DLD1 (cell line): ENCODE measurements around the gene MYADML2.

ENCODE experiments used
- in situ Hi-C: cut with HindIII; loops from 2 replicates; pipeline ENCODE4 v1.10.0; 2017; ENCODE audit warnings: low sequenced_read_pairs

The MYADML2 gene

DNA sequence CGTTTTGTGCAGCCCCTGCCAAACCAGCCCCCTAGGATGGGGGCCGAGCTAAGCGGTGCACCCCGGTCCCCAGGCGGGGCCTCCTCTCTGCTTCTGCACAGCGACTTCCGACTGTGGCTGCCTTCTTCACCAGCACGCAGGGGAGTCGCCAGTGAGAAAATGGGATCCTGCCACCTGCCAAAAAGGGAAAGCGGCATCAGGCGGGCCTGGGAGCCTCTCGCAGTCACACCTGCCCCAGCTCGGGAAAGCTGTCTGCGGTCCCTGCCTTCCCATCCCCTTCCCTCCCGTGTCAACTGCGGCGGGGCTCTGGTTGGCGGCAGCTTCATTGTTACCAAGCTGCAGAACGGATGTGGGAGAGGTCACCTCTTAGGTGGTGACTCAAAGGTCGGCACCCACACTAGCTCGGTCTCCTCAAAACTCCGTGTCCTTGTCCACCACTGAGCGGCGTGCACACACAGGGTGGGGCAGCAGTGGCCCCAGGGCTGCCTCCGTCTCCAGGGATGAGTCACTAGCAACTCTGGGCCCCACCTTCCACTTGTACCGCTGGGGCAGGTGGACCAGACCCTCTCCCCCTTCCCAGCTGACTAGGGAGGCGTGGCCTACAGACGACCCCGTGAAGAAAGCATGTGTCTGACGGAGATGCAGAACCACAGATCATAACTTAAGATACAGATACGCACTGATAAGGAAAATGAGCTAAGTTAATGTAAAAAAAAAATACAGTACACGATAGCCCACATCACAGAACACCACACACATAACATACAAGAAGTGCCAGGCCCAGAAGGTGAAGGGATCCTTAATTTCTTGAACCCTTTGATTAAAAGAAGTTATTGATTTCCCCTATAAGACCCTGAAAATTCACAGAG lies 34.4 kb downstream of the MYADML2 start:
- in situ Hi-C loops: no loop called here

DNA sequence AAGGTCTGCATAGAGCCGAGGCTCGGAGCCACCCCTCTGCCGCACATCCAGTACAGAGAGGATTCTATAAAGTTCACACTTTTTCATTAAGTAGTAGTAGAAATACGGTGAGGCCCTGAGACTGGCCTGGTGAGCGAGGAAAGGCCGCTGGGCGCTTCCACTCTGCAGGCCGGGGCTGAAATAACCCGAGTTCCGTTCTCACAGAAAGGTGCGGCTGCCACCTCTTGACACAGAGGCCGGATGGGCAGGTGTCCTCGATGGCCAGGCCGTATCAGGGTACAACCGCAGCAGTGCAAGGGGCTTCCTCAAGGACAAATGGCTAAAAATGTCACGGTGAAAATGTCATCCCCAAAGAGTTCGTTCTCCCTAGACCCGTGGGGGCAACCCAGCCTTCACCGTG lies 35.1 kb downstream of the MYADML2 start:
- in situ Hi-C loops: no loop called here

DNA sequence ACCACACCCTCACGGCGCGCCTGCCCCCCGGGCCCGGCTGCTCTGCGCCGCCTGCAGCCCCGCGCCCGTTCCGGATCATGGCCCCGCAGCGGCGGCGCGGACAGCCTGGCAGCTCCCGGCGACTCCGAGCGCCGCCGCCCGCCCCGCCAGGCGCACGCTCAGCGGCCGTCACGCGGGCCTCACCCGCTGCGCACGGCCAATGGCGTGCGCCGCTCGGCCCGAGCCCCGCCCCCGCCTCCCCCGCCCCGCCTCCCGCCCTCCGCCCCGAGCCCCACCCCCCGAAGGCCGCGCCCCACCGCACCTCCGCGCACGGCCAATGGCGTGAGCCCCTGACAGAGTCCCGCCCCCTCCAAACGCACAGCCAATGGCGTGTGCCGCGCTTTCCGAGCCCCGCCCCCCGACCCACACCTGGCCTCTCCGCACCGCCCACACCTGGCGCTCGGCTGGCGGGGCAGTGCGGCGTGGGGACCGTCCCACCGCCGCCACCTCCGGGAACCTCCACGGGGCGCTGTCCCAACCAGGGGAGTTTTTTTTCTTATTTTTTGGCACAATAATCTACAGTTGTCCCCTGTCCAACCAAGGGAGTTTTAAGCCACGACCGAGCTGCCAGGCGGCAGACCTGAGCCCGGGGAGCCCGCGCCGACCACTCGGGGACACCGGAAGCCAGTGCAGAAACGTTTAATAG lies 35.6 kb downstream of the MYADML2 start, which contains the start of gene PCYT2:
PCYT2 (minus strand) TSS at position 123 of the 685 bp plus-strand sequence; CDS start at position 79, 44 bp downstream.
- in situ Hi-C loops: no loop called here

DNA sequence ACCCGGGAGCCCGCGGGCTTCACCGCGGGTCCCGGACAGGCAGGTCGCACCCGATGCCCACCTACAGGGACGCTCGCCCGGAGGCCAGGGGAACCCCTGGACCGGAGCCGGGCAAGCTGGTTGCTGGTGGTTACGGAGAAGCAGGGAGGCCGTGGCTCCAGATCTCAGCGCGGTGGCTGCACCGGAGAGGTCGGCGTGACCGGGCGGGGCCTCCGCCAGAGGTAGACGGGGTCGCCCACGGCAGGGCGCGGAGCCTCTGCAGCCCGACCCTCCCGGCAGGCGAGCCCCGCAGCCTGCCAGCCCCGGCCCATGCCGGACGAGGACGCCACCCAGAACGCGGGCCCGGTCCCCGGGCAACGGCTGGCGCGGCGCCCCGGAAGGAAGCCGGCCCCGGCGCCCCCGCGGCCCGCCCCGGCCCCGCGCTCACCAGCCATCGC lies 36.2 kb downstream of the MYADML2 start:
- in situ Hi-C loops: no loop called here

DNA sequence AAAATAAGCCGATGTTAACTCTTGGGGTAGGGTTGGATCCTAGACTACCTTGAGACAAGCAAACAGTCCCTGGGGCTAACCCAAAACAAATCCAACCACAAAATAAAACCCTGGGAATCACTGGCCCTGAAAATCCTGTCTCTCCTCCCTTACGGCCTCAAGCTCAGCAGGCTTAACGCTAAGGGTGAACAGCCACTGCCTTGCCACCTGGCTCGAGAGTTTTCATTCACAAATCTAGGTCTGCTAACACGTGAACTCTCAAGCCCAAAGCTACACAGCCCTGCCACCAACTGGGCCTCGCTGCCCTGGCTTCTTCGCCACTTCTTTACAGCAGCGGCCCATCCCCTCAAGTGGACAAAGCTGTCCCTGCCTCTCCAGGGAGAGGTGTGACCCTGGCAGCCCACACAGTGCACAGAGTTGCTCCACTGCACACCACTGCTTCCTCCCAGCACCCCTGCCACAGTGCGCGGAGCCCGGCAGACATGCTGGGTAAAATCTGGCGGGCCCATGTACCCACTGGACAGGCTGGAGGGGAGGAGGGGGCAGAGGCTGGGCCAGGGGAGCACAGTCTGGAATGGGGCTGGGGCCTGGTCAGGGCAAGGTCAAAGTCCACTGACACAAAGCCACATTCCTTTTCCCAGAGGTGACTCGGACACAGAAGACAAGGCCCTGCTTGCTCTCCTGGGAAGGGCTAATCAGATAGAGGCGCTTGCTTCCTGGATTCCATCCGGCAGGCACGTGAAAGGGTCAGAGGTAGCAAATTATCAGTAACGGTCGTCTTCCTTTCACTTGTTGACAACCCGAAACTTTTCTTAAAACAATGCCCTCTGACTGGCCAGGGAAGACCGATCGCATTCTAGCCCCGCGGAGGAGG lies 36.8 kb downstream of the MYADML2 start:
- in situ Hi-C loops: no loop called here

DNA sequence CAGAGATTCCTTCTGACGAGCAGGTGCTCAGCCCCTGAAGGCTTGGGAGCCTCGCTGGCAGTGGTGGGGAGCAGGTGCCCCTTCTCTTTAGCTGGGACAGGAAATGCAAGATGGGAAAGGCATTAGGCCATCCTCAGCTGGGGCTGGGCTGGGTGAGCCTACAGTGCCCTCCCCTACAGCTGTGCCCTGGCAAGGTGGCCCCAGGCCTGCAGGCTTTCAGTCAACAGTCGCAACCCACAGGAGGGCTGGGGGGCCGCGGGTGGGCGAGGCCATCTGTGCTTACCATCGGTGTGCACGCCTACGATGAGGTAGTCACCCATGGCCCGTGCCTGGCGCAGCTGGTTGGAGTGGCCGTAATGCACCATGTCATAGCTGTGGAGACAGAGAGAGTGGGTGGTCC lies 37.8 kb downstream of the MYADML2 start:
- in situ Hi-C loops: no loop called here

DNA sequence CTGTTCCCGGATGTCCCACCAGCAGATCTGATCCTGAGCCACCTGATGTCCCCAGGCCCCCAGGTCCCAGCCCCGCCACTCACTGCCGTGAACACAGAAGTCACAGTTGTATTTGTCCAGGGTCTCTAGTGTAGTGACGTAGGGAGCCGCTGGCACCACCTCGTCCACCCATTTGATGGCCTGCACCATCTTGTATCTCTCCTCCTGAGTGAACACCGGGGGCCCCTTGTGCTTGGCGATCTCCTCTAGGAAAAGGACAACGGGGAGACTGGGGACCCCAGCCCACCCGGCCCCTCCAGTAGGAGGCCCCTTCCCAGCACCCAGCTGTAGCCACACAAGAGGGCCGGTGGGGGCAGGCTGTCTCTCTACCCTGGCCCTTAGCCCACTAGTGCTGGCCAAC lies 38.2 kb downstream of the MYADML2 start:
- in situ Hi-C loops: no loop called here

DNA sequence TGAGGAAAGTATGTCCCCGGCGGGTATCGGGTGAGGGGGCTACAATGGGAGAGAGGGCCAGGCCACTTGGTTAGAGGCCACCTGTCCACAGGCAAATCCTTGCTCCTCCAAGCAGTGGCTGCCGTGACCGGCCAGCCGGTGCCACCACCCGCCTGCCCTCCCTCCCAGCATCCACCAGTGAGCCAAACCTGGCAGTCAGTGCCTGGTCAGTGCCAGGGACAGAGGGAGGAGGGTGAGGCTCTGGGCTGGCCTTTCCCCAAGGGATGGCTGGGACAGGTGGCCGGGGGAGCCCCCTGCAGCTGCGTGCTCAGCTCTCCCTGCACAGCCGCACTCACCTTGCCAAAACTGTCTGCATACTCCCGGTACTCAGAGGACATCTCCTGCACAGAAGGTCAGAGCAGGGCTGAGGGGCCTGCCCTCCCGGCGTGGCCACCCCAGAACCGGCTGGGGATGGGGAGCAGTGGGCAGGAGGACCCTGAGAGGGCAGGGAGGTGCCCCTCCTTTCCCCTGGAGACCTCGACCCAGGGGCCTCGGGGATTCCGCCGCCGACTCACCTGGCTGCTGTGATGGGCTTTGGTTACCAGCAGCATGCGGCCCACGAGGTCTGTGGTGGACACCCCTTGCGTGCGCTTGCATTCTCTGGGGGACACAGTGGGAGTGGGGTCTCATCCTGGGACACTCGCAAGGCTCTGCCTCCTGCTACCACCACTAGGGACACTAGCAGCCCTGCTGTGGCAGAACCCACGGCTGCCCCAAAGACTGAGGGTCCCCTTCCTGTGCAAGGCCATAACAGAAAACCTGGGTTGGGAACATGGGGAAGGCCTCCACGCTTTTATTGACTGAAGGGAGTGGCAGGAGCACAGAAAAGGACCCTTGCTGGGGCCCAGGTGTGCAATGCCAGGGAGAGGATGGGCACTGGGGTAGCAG lies 39.6 kb downstream of the MYADML2 start:
- in situ Hi-C loops: no loop called here

DNA sequence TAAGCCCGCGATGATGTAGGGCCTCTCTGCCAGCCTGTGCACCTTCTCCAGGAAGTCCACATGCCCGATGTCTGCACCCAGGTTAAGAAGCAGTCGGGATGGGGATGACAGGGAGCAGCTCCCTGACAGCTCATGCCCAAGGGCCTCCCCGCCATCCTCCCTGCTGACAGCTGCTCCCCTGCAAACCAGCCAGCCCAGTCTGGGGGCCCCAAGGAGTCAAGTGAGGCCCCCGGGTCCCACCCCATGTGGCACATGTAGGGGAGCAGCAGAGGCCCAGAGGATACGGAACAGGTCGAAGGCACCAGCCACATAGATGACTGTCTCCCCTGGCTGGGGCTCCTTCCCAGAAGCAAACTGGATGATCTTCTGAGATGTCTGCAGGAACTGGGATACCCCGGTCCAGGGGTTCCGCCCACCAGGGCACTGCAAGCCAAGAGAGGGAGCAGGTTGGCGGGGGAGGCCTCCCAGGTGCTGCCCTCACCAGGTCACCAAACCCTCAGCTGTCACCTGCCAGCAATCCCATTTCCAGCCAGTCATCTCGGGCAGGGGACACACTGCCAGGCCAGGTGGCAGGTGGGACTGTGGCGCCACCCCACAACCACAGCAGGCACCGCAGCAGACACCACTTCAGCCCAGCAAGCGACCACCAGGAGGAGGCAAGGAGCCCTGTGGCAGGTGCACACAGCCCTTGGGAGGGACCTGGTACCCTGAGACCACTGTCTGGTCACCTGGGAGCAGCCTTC lies 40.4 kb downstream of the MYADML2 start:
- in situ Hi-C loops: no loop called here

DNA sequence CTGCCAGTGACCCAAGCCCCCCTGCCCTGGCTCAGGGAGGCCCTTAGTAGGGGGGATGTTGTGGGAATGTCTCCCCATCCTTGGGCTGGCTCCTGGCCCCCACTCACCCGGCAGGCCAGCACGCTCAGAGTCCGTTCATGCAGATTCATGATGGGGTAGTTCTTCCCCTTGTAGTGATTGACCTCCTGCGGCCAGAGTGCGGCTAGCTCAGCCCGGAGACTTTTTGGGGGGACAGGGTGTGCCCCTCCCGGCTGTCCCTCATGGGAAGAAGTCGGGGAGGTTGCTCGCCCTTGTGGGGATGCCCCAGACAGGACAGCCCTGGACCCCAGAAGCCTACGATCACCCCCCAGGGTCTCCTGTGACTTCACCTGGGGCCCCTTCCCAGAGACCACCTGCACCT lies 41.0 kb downstream of the MYADML2 start:
- in situ Hi-C loops: no loop called here

DNA sequence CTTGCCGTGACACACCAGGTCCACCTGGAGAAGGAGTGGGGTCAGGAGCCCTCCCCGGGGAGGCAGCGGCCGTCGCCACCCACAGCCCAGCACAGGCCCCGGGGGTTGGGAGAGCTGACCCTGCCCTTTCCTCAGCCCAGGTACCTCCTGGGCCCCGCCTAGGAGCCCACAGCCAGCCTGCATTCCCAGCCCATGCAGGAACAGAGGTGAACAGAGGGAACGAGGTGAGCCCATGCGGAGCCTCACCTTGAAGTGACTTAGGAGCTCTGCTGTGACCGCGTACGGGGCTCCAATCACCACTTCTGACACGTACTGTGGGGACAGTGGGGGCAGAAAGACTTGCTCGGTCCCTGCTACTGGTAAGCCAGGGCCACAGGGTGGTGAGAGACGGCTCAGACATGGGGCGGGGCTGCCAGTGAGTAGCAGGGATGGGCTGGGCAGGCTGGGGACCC lies 41.6 kb downstream of the MYADML2 start:
- in situ Hi-C loops: no loop called here

DNA sequence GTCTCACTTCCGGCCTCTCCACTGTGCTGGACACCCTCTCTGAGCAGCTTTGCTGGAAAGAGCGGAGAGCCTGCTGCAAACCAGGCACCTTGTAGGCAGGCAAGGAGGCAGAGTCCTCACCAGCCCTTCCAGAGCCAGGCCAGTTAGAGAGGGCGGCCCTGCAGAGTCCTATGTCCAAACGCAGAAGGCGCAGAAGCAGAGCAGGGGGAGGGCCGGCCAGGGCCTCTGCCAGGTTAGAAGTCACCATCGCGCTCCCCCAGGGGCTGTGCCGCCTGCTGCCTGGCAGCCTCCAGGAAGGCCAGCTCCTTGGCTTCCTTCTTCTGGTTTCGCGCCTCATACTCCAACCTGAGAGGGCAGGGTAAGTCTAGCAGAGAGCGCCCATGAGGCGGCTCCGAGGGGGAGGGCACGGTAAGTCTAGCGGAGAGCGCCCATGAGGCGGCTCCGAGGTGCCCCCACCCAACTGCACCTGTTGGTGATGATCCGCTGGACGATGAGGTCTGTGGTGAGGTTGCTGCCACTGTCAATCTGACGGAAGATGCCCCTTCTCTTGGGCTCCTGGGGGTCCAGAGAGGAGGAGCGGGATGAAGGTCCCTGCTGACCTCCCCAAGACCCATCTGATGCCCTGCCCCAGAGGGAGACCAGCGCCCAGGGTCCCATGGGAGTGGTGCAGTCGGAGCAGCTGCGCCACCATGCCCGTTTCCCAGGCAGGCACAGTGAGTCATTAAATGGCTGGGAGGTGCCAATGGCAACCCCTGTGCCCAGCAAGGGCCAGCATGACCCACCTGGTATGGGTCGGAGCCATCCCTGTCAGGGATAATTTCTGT lies 42.2 kb downstream of the MYADML2 start:
- in situ Hi-C loops: no loop called here

DNA sequence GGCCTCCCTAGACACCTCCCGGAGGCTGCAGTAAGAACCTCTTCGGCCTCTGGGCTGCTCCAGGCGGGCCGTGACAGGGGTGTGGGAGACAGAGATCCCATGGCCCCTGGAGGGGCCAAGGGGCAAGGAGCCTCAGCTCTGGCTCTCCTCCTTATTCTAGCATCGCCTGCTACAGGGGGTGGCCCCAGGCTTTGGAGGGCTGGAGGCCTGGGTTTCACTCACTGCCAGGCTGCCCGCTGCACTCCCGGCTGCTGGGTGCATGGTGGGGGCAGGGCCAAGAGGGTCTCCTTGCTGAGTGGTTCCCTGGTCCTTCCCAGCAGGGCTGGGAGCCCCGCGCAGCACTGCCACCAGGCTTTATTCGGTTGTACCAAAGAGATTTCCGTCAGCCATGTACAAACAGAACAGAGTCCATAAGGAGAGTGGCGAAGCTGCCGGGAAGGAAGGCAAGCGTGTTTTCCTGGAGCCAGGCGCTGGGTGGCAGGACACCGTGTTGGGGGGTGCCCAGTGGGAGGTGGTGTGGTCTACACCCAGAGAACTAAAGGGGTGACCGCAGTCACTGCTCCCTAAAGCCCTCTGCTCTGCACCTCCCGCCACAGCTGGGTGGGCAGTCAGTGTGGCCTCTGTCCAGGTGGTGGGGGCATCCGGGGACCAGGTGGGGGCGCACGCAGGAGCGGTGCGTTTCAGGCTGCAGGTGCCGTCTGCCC lies 43.0 kb downstream of the MYADML2 start:
- in situ Hi-C loops: no loop called here

DNA sequence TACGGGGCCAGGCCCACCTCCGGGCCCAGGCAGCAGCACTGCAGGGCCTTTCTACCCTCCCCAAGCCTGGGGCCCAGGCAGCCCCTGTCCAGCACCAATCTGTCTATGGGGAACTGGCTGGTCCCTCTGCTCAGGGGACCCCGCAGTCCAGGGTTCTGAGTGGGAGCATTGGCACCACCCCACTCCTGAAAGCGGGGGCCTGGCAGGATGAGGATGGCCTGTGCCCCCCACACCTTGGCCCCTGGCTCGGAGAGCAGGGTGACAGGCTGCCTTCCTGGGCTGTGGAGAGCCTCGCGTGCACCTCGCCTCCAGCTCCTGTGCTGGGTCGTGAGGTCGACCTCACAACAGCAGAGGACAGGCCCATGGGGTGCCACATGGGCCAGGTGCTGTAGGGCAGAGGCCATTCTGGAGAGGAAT lies 43.6 kb downstream of the MYADML2 start:
- in situ Hi-C loops: no loop called here

DNA sequence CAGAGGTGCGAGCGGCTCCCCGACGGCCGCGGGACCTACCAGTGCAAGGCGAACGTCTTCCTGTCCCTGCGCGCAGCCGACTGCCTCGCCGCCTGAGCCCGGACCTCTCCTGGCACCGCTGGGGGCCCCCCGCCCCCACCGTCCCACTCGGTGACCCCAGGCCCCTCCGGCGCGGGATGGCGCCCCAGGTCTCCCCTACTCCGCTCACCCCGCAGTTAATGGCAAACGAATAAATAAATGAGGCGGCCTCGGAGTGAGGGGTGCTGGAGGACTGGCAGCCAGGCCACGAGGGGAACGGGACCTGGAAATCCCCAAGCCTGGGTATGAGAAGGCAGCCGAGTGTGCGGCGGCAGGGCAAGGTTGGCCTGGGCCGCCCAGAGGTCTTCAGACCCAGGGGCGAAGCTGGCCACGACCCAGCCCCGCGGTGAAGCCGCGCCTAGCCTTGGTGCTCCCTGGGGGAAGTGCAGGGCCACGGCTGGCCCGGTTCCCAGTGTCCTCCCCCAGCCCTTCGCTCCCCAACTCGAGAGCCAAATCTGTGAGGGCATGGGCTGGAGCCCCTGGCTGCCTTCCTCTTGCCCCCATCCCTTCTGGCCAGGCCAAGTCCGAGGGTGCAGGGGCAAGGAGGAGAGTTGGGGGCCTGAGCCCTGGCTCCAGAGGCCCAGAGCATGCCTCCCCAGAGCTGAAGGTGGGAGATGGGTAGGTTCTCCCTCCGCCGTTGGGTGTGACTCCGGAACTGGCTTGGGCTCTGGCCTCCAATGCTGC lies 44.2 kb downstream of the MYADML2 start:
- in situ Hi-C loops: no loop called here

DNA sequence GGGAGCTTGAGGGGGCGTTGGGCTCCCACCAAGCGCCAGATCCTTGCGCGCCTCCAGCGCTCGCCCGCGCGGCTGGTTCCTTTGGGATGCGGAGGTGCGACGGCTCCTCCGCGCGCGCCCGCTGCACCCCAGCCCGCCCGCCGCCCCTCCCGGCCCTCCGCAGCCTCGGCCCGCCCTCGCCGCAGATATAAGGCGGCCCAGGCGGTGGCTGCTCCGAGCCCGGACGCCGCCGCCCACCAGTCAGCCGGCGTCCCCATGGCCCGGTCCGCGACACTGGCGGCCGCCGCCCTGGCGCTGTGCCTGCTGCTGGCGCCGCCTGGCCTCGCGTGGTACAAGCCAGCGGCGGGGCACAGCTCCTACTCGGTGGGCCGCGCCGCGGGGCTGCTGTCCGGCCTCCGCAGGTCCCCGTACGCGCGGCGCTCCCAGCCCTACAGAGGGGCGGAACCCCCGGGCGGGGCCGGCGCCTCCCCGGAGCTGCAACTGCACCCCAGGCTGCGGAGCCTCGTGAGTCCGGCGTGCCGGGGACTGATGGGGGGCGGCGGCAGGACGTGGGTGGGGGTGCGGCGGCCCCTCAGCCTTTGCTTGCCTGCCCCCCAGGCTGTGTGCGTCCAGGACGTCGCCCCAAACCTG lies 44.9 kb downstream of the MYADML2 start, which contains the start of gene NPB:
NPB (plus strand) TSS at position 216 of the 630 bp plus-strand sequence; CDS start at position 256, 40 bp downstream.
- in situ Hi-C loops: no loop called here
